ENCODE measurements around the gene TSPAN18. TPM values are rescaled to one million over a fixed set of nuclear protein-coding genes. Genes with fewer than 3 reads are reported as not detected.

Gene TSPAN18
- total RNA-seq, 3 donors from 2014 or later: 1.0 to 2.0 (median 1.8) TPM

DNA sequence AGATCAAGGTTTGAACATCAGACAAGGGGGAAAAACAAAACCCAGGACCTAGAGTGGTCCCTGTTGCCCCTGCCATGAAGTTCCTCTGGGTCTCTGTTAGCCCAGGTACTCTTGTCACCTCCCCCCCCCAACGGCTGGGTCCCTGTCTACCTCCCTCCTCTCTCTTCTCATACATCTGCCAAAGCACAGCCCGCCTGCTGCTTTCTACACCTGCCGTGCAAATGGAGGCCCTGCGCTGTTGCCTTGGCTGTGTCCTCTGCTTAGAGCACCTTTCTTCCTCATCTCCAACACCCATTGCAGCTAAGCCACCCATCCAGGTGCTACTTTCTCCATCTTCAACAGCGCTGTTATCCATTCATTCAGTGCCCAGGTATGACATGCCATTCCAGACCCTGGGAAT is 124.7 kb downstream of the TSPAN18 start:
- peaks cover 8% of the 10 kb centered on the region in 2 donors for H3K9me3 ChIP-seq
- intact Hi-C loops (cut with DNase I; ENCODE audit: low total_unique reads): no loop called here
- H3K27ac ChIP-seq: no peak overlapping the region
- no peaks in the 10 kb centered on the region for H3K36me3 ChIP-seq
- H3K4me1 ChIP-seq: no peaks in the 10 kb centered on the region
- no peak for TF ChIP-seq POLR2A (IDR thresholded peaks at IDR 0.05)
- TF ChIP-seq, protein P1, sequence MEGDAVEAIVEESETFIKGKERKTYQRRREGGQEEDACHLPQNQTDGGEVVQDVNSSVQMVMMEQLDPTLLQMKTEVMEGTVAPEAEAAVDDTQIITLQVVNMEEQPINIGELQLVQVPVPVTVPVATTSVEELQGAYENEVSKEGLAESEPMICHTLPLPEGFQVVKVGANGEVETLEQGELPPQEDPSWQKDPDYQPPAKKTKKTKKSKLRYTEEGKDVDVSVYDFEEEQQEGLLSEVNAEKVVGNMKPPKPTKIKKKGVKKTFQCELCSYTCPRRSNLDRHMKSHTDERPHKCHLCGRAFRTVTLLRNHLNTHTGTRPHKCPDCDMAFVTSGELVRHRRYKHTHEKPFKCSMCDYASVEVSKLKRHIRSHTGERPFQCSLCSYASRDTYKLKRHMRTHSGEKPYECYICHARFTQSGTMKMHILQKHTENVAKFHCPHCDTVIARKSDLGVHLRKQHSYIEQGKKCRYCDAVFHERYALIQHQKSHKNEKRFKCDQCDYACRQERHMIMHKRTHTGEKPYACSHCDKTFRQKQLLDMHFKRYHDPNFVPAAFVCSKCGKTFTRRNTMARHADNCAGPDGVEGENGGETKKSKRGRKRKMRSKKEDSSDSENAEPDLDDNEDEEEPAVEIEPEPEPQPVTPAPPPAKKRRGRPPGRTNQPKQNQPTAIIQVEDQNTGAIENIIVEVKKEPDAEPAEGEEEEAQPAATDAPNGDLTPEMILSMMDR (IDR thresholded peaks at IDR 0.05): no peak
- TF ChIP-seq POLR2AphosphoS5 (IDR thresholded peaks at IDR 0.05): no peak
- H3K4me3 ChIP-seq: no peak overlapping the region
- no peaks in the 10 kb centered on the region for H3K27me3 ChIP-seq
- DNase-seq (ENCODE audit: low spot score in 2 of 2): no peak

DNA sequence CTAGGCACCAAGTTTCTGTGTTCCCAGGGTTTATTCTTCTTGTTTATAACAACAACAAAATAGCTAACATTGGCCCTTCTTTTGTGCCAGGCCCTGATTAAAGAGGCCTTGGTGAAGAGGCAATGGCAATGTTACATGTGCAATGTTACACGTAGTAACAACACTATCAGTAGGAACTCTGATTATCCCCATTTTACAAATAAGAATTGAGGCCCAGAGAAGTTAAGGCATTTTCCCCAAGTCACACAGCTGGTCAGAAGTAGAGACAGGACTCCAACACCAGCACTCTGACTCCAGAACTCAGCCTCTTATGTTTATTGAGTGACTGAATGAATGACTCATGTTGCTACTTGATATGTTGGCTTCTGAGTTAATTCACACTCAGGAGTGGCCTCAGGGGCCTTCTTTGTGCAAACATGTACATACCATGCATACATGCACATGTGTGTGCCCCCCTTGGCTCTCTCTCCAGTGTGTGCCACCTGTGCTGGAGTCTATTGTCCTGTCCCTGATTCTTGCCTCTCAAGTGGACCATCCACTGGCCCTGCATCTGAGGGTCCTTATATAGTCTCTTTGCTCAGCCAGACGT is 125.5 kb downstream of the TSPAN18 start:
- H3K4me3 ChIP-seq: no peak overlapping the region
- H3K27ac ChIP-seq: no peak overlapping the region
- no peaks in the 10 kb centered on the region for H3K27me3 ChIP-seq
- no peak for TF ChIP-seq POLR2A (IDR thresholded peaks at IDR 0.05)
- TF ChIP-seq POLR2AphosphoS5 (IDR thresholded peaks at IDR 0.05): no peak
- TF ChIP-seq, protein P1 (IDR thresholded peaks at IDR 0.05): no peak
- intact Hi-C loops (cut with DNase I; ENCODE audit: low total_unique reads): no loop called here
- no peak for DNase-seq (ENCODE audit: low spot score in 2 of 2)
- no peaks in the 10 kb centered on the region for H3K36me3 ChIP-seq
- H3K4me1 ChIP-seq: no peaks in the 10 kb centered on the region
- peaks cover 2% of the 10 kb centered on the region in 2 donors for H3K9me3 ChIP-seq

DNA sequence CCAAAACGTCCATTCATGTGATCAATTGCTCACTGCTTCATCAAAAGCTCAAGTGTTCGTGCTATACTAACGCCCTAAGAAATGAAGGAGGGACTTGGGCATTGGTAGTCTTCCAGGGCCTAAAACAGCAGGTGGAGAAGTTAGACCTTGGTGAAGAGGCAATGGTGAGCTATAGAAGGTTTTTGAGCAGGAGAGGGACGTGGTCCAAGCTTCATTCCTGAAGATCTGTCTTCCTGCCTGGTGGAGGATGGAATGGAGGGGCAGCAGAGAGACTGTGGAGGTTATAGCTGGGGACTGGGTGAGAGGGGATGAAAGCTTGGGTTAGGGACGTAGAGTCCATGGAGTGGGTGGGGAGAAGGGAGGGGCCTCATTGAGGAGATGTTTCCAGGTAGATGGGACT is 126.2 kb downstream of the TSPAN18 start:
- no peaks in the 10 kb centered on the region for H3K27me3 ChIP-seq
- H3K4me3 ChIP-seq: no peak overlapping the region
- H3K4me1 ChIP-seq: no peaks in the 10 kb centered on the region
- TF ChIP-seq, protein P1 (IDR thresholded peaks at IDR 0.05): no peak
- TF ChIP-seq POLR2AphosphoS5 (IDR thresholded peaks at IDR 0.05) (no peak), POLR2A (IDR thresholded peaks at IDR 0.05) (no peak)
- intact Hi-C loops (cut with DNase I; ENCODE audit: low total_unique reads): no loop called here
- H3K9me3 ChIP-seq: no peaks in the 10 kb centered on the region
- no peaks in the 10 kb centered on the region for H3K36me3 ChIP-seq
- no peak for DNase-seq (ENCODE audit: low spot score in 2 of 2)
- H3K27ac ChIP-seq: no peak overlapping the region

DNA sequence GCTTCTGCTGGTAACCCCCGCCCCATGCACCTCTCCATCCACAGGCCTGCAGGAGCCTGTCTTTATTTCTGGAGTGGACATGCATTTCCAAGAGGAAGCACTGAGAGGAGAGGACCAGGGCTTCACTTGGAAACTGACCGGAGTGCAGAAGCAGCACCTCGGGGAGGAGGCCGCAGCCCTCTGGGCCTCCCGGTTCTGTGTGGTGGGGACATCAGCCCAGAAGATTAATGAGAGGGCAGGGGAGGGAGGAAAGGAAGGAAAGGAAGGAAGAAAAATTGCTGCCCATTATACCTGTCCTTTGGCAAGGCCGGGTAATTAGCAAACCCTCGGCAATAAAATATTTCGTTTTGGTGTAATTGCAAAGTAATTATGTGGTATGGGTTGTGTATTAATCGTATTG is 126.9 kb downstream of the TSPAN18 start:
- Histone ChIP-seq H3K9me3 (no peaks in the 10 kb centered on the region), H3K27me3 (no peaks in the 10 kb centered on the region), H3K4me1 (no peaks in the 10 kb centered on the region), H3K4me3 (no peak overlapping the region), H3K36me3 (no peaks in the 10 kb centered on the region), H3K27ac (no peak overlapping the region)
- intact Hi-C loops (cut with DNase I; ENCODE audit: low total_unique reads): no loop called here
- TF ChIP-seq POLR2A (IDR thresholded peaks at IDR 0.05): no peak
- TF ChIP-seq, protein P1 (IDR thresholded peaks at IDR 0.05): no peak
- TF ChIP-seq POLR2AphosphoS5 (IDR thresholded peaks at IDR 0.05): no peak
- no peak for DNase-seq (ENCODE audit: low spot score in 2 of 2)

DNA sequence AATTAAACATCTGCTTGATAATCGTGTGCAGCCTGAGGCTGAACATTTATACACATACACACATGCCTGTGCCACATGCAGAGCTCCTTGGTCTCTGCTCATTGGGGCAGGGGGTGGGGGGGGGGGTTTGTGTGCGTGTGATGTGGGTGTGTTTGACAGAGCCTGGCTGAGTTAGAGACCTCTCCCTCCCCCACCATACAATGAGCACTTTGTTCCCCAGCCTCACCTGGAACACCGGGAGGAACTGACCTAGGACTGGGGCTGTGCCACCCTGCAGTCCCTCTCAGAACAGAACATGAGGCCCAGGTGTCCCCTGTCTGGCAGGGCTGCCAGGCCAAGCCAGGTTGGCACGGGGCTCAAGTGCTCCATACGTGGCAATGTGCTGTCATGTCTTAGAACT is 127.3 kb downstream of the TSPAN18 start:
- no peaks in the 10 kb centered on the region for H3K4me1 ChIP-seq
- intact Hi-C loops (cut with DNase I; ENCODE audit: low total_unique reads): no loop called here
- no peaks in the 10 kb centered on the region for H3K36me3 ChIP-seq
- TF ChIP-seq, protein P1 (IDR thresholded peaks at IDR 0.05): no peak
- H3K9me3 ChIP-seq: no peaks in the 10 kb centered on the region
- no peak overlapping the region for H3K27ac ChIP-seq
- no peak for DNase-seq (ENCODE audit: low spot score in 2 of 2)
- H3K4me3 ChIP-seq: no peak overlapping the region
- no peaks in the 10 kb centered on the region for H3K27me3 ChIP-seq

Data from breast epithelium (tissue), 4 donors.